ENCODE results near the gene TMEM272. TPM values are rescaled to one million over a fixed set of nuclear protein-coding genes. Genes with fewer than 3 reads are reported as not detected.
A peak's percentile ranks its signal among the peaks of the same experiment; 100 is the strongest.

The TMEM272 gene
- total RNA-seq, 1 experiment from 2014 or later, result 0.15 TPM

GRCh38 chr13:51781246-51782022 is 63.5 kb downstream of the TMEM272 start:
- H3K27ac ChIP-seq (ENCODE audit: low read length), result no peak overlapping the region
- no peaks in the 10 kb centered on the region for H3K36me3 ChIP-seq (ENCODE audit: control insufficient read depth, insufficient read depth, low read length)
- ChIA-PET POLR2A (no interaction called here), CTCF (no interaction called here)
- no peaks in the 10 kb centered on the region for H3K4me1 ChIP-seq (ENCODE audit: control insufficient read depth, insufficient read depth, low read length)
- intact Hi-C loops (cut with micrococcal nuclease; ENCODE audit: unreplicated experiment), result no loop called here
- DNase-seq (ENCODE audit: low read depth, low spot score) (no peak), ATAC-seq (peak; percentile 76)
- no peak overlapping the region for H3K4me3 ChIP-seq (ENCODE audit: low read depth in 2 of 2, low read length in 2 of 2)
- H3K9me3 ChIP-seq (ENCODE audit: control insufficient read depth, insufficient read depth, low read depth, low read length), result no peaks in the 10 kb centered on the region
- TF ChIP-seq REST (IDR thresholded peaks at IDR 0.05; ENCODE audit: insufficient read depth in 1 of 2, low read depth in 2 of 2, low read length in 1 of 2), result no peak
- no peak for TF ChIP-seq TCF7L2 (IDR thresholded peaks at IDR 0.05; ENCODE audit: low read depth, low read length)
- peak; percentile 35 for TF ChIP-seq CTCF (IDR thresholded peaks at IDR 0.05)
- in situ Hi-C loops (cut with HindIII; ENCODE audit: low pct_unique_long_range_greater_than_20kb, low sequenced_read_pairs), result no loop called here
- no TSS peak for BruUV-seq (replicated peaks)
- H3K27me3 ChIP-seq (ENCODE audit: control insufficient read depth, insufficient read depth, low read length), result no peaks in the 10 kb centered on the region

- DNase-seq (ENCODE audit: low read depth, low spot score) (no peak), ATAC-seq (no peak)
- ChIA-PET POLR2A (no interaction called here), CTCF (no interaction called here)
- Histone ChIP-seq H3K27ac (ENCODE audit: low read length) (no peak overlapping the region), H3K36me3 (ENCODE audit: control insufficient read depth, insufficient read depth, low read length) (no peaks in the 10 kb centered on the region), H3K4me1 (ENCODE audit: control insufficient read depth, insufficient read depth, low read length) (no peaks in the 10 kb centered on the region), H3K27me3 (ENCODE audit: control insufficient read depth, insufficient read depth, low read length) (no peaks in the 10 kb centered on the region), H3K9me3 (ENCODE audit: control insufficient read depth, insufficient read depth, low read depth, low read length) (no peaks in the 10 kb centered on the region), H3K4me3 (ENCODE audit: low read depth in 2 of 2, low read length in 2 of 2) (no peak overlapping the region)
- in situ Hi-C loops (cut with HindIII; ENCODE audit: low pct_unique_long_range_greater_than_20kb, low sequenced_read_pairs), result no loop called here
- intact Hi-C loops (cut with micrococcal nuclease; ENCODE audit: unreplicated experiment), result no loop called here
- BruUV-seq (replicated peaks), result no TSS peak
- TF ChIP-seq REST (IDR thresholded peaks at IDR 0.05; ENCODE audit: insufficient read depth in 1 of 2, low read depth in 2 of 2, low read length in 1 of 2) (no peak), SIN3A (IDR thresholded peaks at IDR 0.05; ENCODE audit: borderline replicate concordance, insufficient read depth, low read depth, low read length) (no peak), POLR2AphosphoS5 (IDR thresholded peaks at IDR 0.05; ENCODE audit: low read depth, low read length) (no peak), CTCF (IDR thresholded peaks at IDR 0.05) (no peak), TCF7L2 (IDR thresholded peaks at IDR 0.05; ENCODE audit: low read depth, low read length) (no peak)
Measured at GRCh38 chr13:51780099-51780498, 64.9 kb downstream of the TMEM272 start.

Measured in Panc1 (cell line).